ENCODE measurements around the gene PITPNC1.
A peak's percentile ranks its signal among the peaks of the same experiment; 100 is the strongest.

PITPNC1 gene

DNA sequence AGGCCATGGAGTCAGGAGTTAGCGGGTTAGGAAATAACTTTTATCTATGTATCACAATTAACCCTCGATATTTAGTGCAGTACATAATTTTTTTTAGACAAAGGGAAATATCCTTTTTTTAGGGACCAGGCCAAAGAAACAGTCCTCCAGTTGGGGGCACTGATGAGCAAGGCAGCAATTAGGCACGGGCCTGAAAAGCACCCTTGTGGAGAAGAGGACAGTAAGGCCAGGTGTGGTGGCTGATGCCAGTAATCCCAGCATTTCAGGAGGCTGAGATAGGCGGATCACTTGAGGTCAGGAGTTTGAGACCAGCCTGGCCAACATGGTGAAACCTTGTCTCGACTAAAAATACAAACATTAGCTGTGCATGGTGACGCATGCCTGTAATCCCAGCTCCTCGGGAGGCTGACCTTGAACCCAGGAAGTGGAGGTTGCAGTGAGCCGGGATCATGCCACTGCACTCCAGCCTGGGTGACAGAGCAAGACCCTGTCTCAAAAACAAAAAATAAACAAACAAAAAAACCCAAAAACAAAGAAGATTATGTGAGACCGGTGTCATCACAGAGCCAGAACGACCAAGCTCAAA, 182.4 kb downstream of the PITPNC1 start:
- Histone ChIP-seq H3K4me1 (ENCODE audit: low read depth, poor library complexity, severe bottlenecking) (peaks cover 14% of the 10 kb centered on the region), H3K9ac (no peak overlapping the region), H3K79me2 (ENCODE audit: insufficient read depth, low read depth) (no peaks in the 10 kb centered on the region), H3K4me3 (IDR thresholded peaks at IDR 0.05; ENCODE audit: insufficient read depth, low read depth, low read length) (no peak overlapping the region), H4K20me1 (ENCODE audit: insufficient read depth) (no peaks in the 10 kb centered on the region), H3K27me3 (ENCODE audit: insufficient read depth, low read depth) (no peaks in the 10 kb centered on the region), H2AFZ (ENCODE audit: low read depth) (no peak overlapping the region), H3K36me3 (ENCODE audit: insufficient read depth) (no peaks in the 10 kb centered on the region), H3K4me2 (no peak overlapping the region), H3K27ac (no peak overlapping the region)
- TF ChIP-seq, protein P1, sequence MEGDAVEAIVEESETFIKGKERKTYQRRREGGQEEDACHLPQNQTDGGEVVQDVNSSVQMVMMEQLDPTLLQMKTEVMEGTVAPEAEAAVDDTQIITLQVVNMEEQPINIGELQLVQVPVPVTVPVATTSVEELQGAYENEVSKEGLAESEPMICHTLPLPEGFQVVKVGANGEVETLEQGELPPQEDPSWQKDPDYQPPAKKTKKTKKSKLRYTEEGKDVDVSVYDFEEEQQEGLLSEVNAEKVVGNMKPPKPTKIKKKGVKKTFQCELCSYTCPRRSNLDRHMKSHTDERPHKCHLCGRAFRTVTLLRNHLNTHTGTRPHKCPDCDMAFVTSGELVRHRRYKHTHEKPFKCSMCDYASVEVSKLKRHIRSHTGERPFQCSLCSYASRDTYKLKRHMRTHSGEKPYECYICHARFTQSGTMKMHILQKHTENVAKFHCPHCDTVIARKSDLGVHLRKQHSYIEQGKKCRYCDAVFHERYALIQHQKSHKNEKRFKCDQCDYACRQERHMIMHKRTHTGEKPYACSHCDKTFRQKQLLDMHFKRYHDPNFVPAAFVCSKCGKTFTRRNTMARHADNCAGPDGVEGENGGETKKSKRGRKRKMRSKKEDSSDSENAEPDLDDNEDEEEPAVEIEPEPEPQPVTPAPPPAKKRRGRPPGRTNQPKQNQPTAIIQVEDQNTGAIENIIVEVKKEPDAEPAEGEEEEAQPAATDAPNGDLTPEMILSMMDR (conservative IDR thresholded peaks at IDR 0.05; ENCODE audit: low read depth, low read length): peak; percentile 53; the same call in 1 of the 2 replicates

DNA sequence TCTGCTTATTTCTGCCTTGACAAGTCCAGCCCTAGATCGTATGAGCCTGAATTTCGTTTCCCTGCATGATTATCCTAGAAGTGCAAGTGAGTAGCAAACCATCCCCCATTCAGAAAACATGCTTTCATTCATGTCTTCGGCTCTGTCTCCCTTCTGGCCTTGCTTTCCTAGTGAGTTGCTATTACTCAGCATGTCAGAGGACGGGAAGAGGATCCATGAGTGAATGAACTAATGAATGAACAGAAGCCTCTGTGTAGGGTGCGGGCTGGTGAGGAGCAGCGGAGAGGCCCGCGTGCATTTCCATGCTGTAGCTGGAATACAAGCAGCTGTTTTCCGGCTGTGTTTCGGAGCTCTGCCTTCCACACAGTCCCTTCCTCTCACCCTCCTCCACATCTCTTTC, 184.9 kb downstream of the PITPNC1 start:
- Histone ChIP-seq H3K9ac (no peak overlapping the region), H2AFZ (ENCODE audit: low read depth) (no peak overlapping the region), H3K27me3 (ENCODE audit: insufficient read depth, low read depth) (no peaks in the 10 kb centered on the region), H3K36me3 (ENCODE audit: insufficient read depth) (no peaks in the 10 kb centered on the region), H3K4me1 (ENCODE audit: low read depth, poor library complexity, severe bottlenecking) (peaks cover 14% of the 10 kb centered on the region), H3K27ac (no peak overlapping the region), H3K79me2 (ENCODE audit: insufficient read depth, low read depth) (no peaks in the 10 kb centered on the region), H3K4me2 (no peak overlapping the region), H3K4me3 (IDR thresholded peaks at IDR 0.05; ENCODE audit: insufficient read depth, low read depth, low read length) (no peak overlapping the region), H4K20me1 (ENCODE audit: insufficient read depth) (no peaks in the 10 kb centered on the region)
- TF ChIP-seq, protein P1 (conservative IDR thresholded peaks at IDR 0.05; ENCODE audit: low read depth, low read length): no peak

DNA sequence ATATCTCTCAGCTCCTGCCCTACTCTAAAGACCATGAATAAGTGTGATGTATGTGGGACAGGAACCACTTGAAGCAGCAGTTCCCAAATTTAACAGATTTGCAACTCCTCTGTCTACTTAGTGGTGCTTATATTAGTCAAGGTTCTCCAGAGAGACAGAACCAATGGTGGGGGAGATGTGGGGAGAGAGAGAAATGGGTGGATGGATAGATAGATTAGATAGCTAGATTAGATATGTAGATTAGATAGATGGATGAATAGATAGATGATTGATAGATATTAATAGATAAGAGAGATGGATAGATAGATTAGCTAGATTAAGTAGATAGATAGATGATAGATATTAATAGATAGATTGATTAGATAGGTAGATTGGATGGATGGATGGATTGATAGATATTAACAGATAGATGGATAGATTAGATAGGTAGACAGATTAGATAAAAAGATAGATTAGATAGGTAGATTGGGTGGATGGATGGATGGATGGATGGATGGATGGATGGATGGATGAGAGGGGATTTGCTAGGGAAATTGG, 186.7 kb downstream of the PITPNC1 start:
- TF ChIP-seq, protein P1 (conservative IDR thresholded peaks at IDR 0.05; ENCODE audit: low read depth, low read length): no peak
- Histone ChIP-seq H3K4me2 (no peak overlapping the region), H3K27ac (no peak overlapping the region), H3K4me3 (IDR thresholded peaks at IDR 0.05; ENCODE audit: insufficient read depth, low read depth, low read length) (no peak overlapping the region), H2AFZ (ENCODE audit: low read depth) (no peak overlapping the region), H3K79me2 (ENCODE audit: insufficient read depth, low read depth) (no peaks in the 10 kb centered on the region), H3K4me1 (ENCODE audit: low read depth, poor library complexity, severe bottlenecking) (peaks cover 7% of the 10 kb centered on the region), H3K9ac (no peak overlapping the region), H3K27me3 (ENCODE audit: insufficient read depth, low read depth) (no peaks in the 10 kb centered on the region), H4K20me1 (ENCODE audit: insufficient read depth) (no peaks in the 10 kb centered on the region), H3K36me3 (ENCODE audit: insufficient read depth) (no peaks in the 10 kb centered on the region)

DNA sequence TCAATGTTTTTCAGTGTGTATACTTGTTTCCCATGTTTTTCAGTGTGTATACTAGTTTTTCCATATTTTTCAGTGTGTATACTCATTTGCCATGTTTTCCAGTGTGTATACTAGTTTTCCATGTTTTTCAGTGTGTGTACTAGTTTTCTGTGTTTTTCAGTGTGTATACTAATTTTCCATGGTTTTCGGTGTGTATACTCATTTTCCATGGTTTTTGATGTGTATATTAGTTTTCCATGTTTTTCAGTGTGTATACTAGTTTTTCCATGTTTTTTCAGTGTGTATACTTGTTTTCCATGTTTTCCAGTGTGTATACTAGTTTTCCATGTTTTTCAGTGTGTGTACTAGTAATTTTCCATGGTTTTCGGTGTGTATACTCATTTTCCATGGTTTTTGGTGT, 188.0 kb downstream of the PITPNC1 start:
- no peaks in the 10 kb centered on the region for H3K36me3 ChIP-seq (ENCODE audit: insufficient read depth)
- no peaks in the 10 kb centered on the region for H3K27me3 ChIP-seq (ENCODE audit: insufficient read depth, low read depth)
- no peaks in the 10 kb centered on the region for H3K4me1 ChIP-seq (ENCODE audit: low read depth, poor library complexity, severe bottlenecking)
- H4K20me1 ChIP-seq (ENCODE audit: insufficient read depth): no peaks in the 10 kb centered on the region
- H3K4me3 ChIP-seq (IDR thresholded peaks at IDR 0.05; ENCODE audit: insufficient read depth, low read depth, low read length): no peak overlapping the region
- H3K4me2 ChIP-seq: no peak overlapping the region
- H3K9ac ChIP-seq: no peak overlapping the region
- no peak overlapping the region for H3K27ac ChIP-seq
- no peaks in the 10 kb centered on the region for H3K79me2 ChIP-seq (ENCODE audit: insufficient read depth, low read depth)
- H2AFZ ChIP-seq (ENCODE audit: low read depth): no peak overlapping the region
- TF ChIP-seq, protein P1 (conservative IDR thresholded peaks at IDR 0.05; ENCODE audit: low read depth, low read length): no peak
